NCI-H1417 treated with DMSO at 0.1 percent for 48 hours (cell line): ENCODE results near the gene MAGI2.
A peak's percentile ranks its signal among the peaks of the same experiment; 100 is the strongest.

Experiments used
- DNase-seq: peaks from one replicate; lab custom pipeline; 2025; lab: John Stamatoyannopoulos, UW

The MAGI2 gene

DNA sequence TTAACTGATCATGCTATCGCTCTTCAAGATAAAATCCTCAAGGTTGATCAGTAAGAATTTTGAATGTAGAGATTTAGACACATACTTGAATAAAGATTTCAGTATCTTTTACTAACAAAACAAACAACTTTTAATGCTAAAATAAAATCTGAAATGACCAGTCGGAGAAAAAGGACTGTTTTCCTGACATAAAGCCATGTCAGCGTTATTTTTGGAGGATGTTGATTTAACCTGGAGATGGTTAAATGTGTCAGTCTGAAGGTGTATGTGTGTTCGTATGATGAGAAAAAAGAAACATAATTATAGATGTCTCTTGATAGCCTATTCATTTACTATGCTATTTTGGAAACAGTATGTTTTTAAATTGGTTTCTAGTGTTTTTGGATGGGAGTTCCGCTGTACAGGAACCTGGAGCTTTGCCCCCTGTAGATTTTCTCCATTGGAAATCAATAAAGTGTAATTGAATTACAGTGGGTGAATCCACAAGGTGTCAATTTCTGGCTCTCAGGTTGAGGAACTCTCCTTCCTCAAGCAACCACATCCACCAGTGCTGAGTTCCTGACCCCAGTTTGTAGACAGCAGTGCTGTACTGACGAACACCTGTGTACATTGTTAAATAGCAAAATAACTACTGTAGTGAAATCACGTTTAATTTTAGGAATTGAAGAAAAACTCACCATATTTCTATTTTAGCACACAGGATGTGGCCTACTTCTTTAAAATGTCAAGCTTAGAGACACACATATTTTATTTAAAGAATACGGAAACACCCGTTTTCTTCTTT lies 670.1 kb downstream of the MAGI2 start:
- DNase-seq, result no peak

DNA sequence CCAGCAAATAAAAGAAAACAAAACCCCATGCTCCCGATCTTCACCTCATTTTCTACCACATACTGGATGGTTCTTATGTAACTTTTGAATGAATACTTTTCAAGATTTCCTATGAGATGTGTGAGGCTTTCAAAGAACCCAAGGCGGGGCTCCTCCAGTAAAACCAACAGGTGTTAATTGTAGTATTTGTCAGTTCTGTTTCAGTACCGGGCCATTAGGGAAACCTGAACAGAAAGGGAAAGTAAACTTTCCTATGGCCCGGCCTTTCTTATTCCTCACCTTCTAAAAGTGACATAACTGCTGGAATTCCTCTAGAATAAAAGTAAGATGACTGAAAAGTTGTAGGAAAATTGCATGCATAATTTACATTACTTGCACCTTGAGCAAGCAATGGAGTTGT lies 672.9 kb downstream of the MAGI2 start:
- no peak for DNase-seq

DNA sequence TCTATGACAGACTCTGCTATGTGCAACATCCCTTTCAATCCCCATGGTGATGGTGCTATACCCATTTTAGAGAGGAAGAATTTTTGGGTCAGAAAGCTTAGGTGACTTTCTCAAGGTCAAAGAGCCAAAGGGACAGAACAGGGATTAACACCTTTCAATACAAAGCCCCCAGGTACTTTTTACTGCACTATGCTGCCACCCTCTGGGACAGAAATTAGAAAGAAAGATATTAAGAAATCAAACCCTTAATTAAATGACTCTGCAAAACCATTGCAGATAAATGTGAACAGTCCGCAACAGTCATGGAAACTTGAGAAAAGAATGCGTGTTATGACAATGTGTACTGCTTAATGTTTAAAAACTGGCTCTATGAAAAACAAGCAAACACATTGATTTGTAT lies 673.7 kb downstream of the MAGI2 start:
- no peak for DNase-seq

- DNase-seq, result no peak
Measured at GRCh38 chr7:78777829-78778228, 675.6 kb downstream of the MAGI2 start.

GRCh38 chr7:78770422-78771410 lies 682.8 kb downstream of the MAGI2 start:
- peak; percentile 48 for DNase-seq

GRCh38 chr7:78769481-78770101 lies 683.9 kb downstream of the MAGI2 start:
- no peak for DNase-seq

GRCh38 chr7:78768859-78769258 lies 684.6 kb downstream of the MAGI2 start:
- DNase-seq, result no peak

DNA sequence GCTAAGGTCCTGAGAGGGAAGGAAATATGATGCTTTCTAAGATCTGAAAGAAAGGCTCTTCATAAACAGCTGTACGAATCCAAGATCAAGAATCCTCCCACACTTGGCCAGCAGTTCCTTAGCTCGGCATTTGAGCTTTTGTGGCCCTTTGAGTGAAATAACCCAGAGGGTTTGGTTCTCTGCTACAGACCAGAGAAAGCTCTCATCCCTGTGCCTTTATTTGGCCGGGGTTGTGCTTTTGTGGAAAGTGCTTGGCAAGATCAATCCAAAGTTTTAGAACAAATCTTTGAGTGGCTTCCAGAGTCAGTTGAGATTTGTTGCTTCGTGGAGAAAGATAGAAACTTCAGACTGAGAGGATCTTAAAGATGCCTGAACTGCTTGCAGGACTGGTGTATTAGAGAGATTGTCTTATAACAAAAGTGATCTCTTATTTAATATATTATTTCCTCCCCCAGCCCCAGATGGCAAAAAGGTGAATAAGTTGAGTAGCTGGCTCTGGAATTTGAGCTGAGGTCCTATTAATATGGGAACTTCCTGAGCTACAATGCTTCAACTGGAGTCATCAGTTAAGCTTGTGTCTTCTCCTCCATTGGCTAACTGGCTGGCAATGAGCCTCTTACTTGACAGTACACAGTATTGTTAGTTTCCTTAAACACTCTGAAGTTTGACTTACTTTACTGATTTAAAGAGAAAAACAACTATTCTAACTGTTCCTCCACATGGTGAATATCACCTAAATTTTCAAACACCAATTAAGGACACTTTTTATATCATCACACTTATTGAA lies 687.3 kb downstream of the MAGI2 start:
- DNase-seq, result no peak

GRCh38 chr7:78764571-78764970 lies 688.9 kb downstream of the MAGI2 start:
- DNase-seq, result no peak

DNA sequence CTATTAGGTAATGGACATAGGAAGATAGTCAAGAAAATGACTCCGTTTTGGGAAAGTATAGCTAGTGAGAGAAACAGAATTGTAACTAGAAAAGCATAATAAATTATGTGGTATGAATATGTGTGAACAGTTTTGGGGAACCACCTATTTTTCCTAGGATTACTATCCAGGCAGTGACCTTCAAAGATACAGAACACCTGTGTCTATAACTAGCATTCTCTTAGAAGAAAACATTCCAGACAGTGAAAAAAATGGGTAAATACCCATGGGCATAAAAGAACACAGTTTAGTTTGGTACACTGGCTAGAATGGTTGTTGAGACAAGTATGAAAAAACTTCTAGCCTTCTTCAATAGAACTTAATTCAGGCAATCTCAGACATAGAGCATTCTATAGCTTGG lies 690.8 kb downstream of the MAGI2 start:
- no peak for DNase-seq

- DNase-seq, result no peak
Measured at GRCh38 chr7:78760620-78761355, 692.7 kb downstream of the MAGI2 start.

GRCh38 chr7:78752554-78752953 lies 700.9 kb downstream of the MAGI2 start:
- no peak for DNase-seq

DNA sequence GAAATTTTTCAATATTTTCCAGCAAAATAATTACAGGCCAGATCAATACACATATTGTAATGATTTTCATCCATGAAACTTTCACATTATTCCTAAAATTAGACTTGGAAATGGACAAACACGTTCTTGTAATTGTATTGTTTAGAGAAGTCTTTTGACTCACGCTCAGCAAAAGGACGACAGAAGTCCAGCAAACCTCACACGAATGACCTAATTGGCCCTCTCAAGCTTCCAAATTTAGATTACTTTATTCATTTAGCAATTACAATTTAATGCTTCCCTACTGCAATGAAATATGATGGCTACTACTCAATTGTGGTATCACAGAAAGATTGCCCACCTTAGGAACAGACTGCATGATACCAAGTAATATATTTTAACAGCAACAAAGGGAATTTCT lies 702.2 kb downstream of the MAGI2 start:
- no peak for DNase-seq

DNA sequence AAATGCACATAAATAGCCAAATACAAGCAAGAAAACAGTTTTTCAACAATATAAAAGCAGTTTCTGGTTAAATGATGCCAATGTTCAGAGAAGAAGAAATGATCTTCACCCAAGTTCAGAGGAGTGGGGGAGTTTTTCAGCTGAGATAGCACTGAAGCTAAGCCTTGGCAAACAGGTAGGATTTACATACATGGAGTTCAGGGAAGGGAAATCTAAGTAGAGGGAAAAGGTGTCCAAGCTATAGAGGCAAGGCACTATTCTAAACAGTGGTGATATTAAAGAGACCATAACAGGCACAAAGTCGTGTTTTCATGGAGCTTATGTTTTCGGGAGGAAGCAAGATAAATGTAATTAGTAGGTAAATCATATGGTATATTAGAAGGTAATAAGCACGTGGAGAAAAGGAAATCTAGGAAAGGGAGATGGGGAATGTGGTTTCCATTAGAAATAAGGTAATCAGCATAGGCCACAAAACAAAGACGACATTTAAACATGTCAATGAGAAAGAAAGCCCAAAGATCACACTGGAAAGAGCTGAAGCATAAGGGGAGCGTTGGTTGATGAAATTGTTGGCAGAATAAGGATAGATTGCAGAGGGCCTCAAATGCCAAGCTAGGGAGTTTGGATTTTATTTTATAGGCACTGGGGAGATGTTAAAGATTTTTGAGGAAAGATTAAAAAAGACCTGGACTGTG lies 704.3 kb downstream of the MAGI2 start:
- DNase-seq, result no peak

- DNase-seq, result no peak
Measured at GRCh38 chr7:78747592-78747991, 705.9 kb downstream of the MAGI2 start.

- DNase-seq, result no peak
Measured at GRCh38 chr7:78746301-78746700, 707.2 kb downstream of the MAGI2 start.

- no peak for DNase-seq
Measured at GRCh38 chr7:78742694-78743093, 710.8 kb downstream of the MAGI2 start.

DNA sequence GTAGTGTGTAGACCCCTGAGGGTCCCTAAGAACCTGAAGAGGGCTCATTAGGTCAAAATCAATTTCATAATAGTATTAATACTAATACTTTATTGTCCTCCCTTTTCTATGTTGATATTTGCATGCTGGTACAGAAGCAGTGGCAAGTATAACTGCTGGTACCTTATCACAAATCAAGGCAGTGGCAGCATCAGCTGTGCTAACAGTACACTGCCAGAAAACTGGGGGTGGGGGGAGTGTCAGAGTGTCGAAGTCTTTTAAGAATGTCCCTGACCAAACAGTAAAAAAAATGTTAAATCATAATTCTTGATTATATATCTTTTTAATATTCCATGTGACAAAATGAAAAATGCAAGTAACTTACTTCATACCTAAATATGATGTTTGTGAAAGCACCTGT lies 716.9 kb downstream of the MAGI2 start:
- DNase-seq, result no peak

- no peak for DNase-seq
Measured at GRCh38 chr7:78734626-78735025, 718.8 kb downstream of the MAGI2 start.

- no peak for DNase-seq
Measured at GRCh38 chr7:78720066-78720465, 733.4 kb downstream of the MAGI2 start.
